OCI-LY3 (cell line): Measurements from ENCODE around the gene FCGR3B.
"Not testable (repeated sequence)": the region's sequence is repeated elsewhere in the genome, so short reads cannot be mapped to it uniquely, and the experiment has no call there.

ENCODE experiments used
- H2AFZ ChIP-seq: fragments of 200-600, 300-600 bp; shearing (Covaris generic); 2 replicates; pipeline ENCODE4 v1.6.0; 2014; ENCODE audit warnings: antibody characterized with exemption, low read depth, low read length
- H3K27ac ChIP-seq: fragments of 200-600, 300-600 bp; sonication (generic); 2 replicates; pipeline ENCODE4 v1.5.1; 2014; ENCODE audit warnings: mild to moderate bottlenecking, low read length, moderate library complexity, mixed read lengths
- H3K27me3 ChIP-seq: fragments of 200-600, 300-600 bp; sonication (generic); 2 replicates; pipeline ENCODE4 v1.6.1; 2014; ENCODE audit warnings: low read depth, low read length, mixed read lengths
- H3K36me3 ChIP-seq: fragments of 200-600, 300-600 bp; sonication (generic); replicated peaks from 2 replicates; pipeline ENCODE3; 2014; ENCODE audit warnings: low read depth, low read length, mixed read lengths
- H3K4me1 ChIP-seq: fragments of 300-600, 200-600 bp; sonication (generic); 2 replicates; pipeline ENCODE4 v1.6.1; 2014; ENCODE audit warnings: low read length, mixed read lengths
- H3K4me2 ChIP-seq: fragments of 200-600, 300-600 bp; sonication (generic); 2 replicates; pipeline ENCODE4 v1.6.1; 2014; ENCODE audit warnings: low read length, mixed read lengths
- H3K4me3 ChIP-seq: fragments of 300-600, 200-600 bp; sonication (generic); 2 replicates; pipeline ENCODE4 v1.5.1; 2014; ENCODE audit warnings: antibody characterized with exemption, mild to moderate bottlenecking, low read length, moderate library complexity
- H3K79me2 ChIP-seq: fragments of 300-600, 200-600 bp; shearing (Covaris generic); 2 replicates; pipeline ENCODE4 v1.6.1; 2014; ENCODE audit warnings: mild to moderate bottlenecking, low read length, mixed read lengths
- H3K9ac ChIP-seq: fragments of 300-600, 200-600 bp; shearing (Covaris generic); 2 replicates; pipeline ENCODE4 v1.6.0; 2014; ENCODE audit warnings: mild to moderate bottlenecking, low read length, moderate library complexity
- H3K9me3 ChIP-seq: fragments of 200-600, 300-600 bp; shearing (Covaris generic); 2 replicates; pipeline ENCODE4 v1.6.1; 2014; ENCODE audit warnings: low read length, mixed read lengths; ENCODE audit not compliant: insufficient read depth
- H4K20me1 ChIP-seq: fragments of 200-600, 300-600 bp; sonication (generic); 2 replicates; pipeline ENCODE4 v1.6.1; 2016; ENCODE audit warnings: low read length, mixed read lengths; ENCODE audit not compliant: insufficient read depth
- CTCF ChIP-seq: fragments of 200-600, 300-600 bp; sonication (generic); IDR thresholded peaks from 2 replicates; pipeline ENCODE4 v1.5.1; 2014; ENCODE audit warnings: antibody characterized with exemption, low read length, low read depth
- EZH2phosphoT487 ChIP-seq: fragments of 200-600 bp; shearing (Covaris generic); IDR thresholded peaks from 2 replicates; pipeline ENCODE4 v1.6.1; 2018; ENCODE audit warnings: antibody characterized with exemption, mixed run types, low read depth

The FCGR3B gene

GRCh38 chr1:161631076-161631475 is at the start of gene FCGR3B:
TSS of gene FCGR3B (minus strand) at chr1:161631176. CDS start at chr1:161631094, 82 bp downstream.
- Histone ChIP-seq H3K4me2 (no peak within 1 kb of the TSS), H4K20me1 (no peaks in the 10 kb centered on the region), H3K27ac (no peak within 1 kb of the TSS), H2AFZ (no peak within 1 kb of the TSS), H3K27me3 (no peaks in the 10 kb centered on the region), H3K79me2 (no peaks in the 10 kb centered on the region), H3K9ac (no peak within 1 kb of the TSS), H3K9me3 (no peaks in the 10 kb centered on the region), H3K4me1 (peaks cover 12% of the 10 kb centered on the region), H3K4me3 (no peak within 1 kb of the TSS), H3K36me3 (no peaks in the 10 kb centered on the region)
- no peak for TF ChIP-seq EZH2phosphoT487
- no peak for TF ChIP-seq CTCF

- H3K9ac ChIP-seq, result no peak overlapping the region
- no peak overlapping the region for H3K4me2 ChIP-seq
- H3K27me3 ChIP-seq, result no peaks in the 10 kb centered on the region; the same call in 1 of the 2 replicates
- no peaks in the 10 kb centered on the region for H3K4me1 ChIP-seq
- no peaks in the 10 kb centered on the region for H3K36me3 ChIP-seq
- no peaks in the 10 kb centered on the region for H3K79me2 ChIP-seq
- no peak overlapping the region for H2AFZ ChIP-seq
- no peaks in the 10 kb centered on the region for H4K20me1 ChIP-seq
- TF ChIP-seq CTCF (no peak), EZH2phosphoT487 (no peak)
- H3K27ac ChIP-seq, result no peak overlapping the region
- no peaks in the 10 kb centered on the region for H3K9me3 ChIP-seq
- no peak overlapping the region for H3K4me3 ChIP-seq
These were observed 47.5 kb upstream of the FCGR3B start for GRCh38 chr1:161678500-161678899.

- H4K20me1 ChIP-seq, result no peaks in the 10 kb centered on the region
- no peak overlapping the region for H3K27ac ChIP-seq
- no peaks in the 10 kb centered on the region for H3K9me3 ChIP-seq
- H3K9ac ChIP-seq, result no peak overlapping the region
- TF ChIP-seq CTCF, result no peak
- no peak for TF ChIP-seq EZH2phosphoT487
- no peaks in the 10 kb centered on the region for H3K4me1 ChIP-seq
- H3K27me3 ChIP-seq, result no peaks in the 10 kb centered on the region; the same call in 1 of the 2 replicates
- H2AFZ ChIP-seq, result no peak overlapping the region
- H3K4me2 ChIP-seq, result no peak overlapping the region
- no peaks in the 10 kb centered on the region for H3K79me2 ChIP-seq
- H3K4me3 ChIP-seq, result no peak overlapping the region
- no peaks in the 10 kb centered on the region for H3K36me3 ChIP-seq
These were observed 46.1 kb upstream of the FCGR3B start for GRCh38 chr1:161676958-161677689.

- Histone ChIP-seq H3K9ac (no peak overlapping the region), H3K9me3 (no peaks in the 10 kb centered on the region), H3K36me3 (no peaks in the 10 kb centered on the region), H3K79me2 (no peaks in the 10 kb centered on the region), H2AFZ (no peak overlapping the region), H3K27ac (no peak overlapping the region), H4K20me1 (no peaks in the 10 kb centered on the region), H3K4me3 (no peak overlapping the region), H3K27me3 (no peaks in the 10 kb centered on the region), H3K4me2 (no peak overlapping the region), H3K4me1 (peaks cover 3% of the 10 kb centered on the region; the same call in 1 of the 2 replicates)
- TF ChIP-seq EZH2phosphoT487 (no peak), CTCF (no peak)
These were observed 45.5 kb upstream of the FCGR3B start for GRCh38 chr1:161676441-161676840.

- H3K27me3 ChIP-seq, H2AFZ ChIP-seq, H3K9ac ChIP-seq, H3K36me3 ChIP-seq, H3K9me3 ChIP-seq, H3K27ac ChIP-seq, H3K79me2 ChIP-seq, H3K4me3 ChIP-seq, H4K20me1 ChIP-seq, H3K4me1 ChIP-seq, H3K4me2 ChIP-seq: not testable (repeated sequence)
These were observed 43.9 kb upstream of the FCGR3B start for GRCh38 chr1:161674908-161675307.

GRCh38 chr1:161674447-161674846 is 43.5 kb upstream of the FCGR3B start:
- H3K79me2 ChIP-seq, H3K4me3 ChIP-seq, H3K9me3 ChIP-seq, H3K27me3 ChIP-seq, H3K27ac ChIP-seq, H2AFZ ChIP-seq, H4K20me1 ChIP-seq, H3K9ac ChIP-seq, H3K36me3 ChIP-seq, H3K4me2 ChIP-seq, H3K4me1 ChIP-seq: not testable (repeated sequence)
